Embryonic facial prominence (tissue), 1 donor: ENCODE results near the gene SLC38A9.
"Not testable (repeated sequence)": the region's sequence is repeated elsewhere in the genome, so short reads cannot be mapped to it uniquely, and the experiment has no call there.

Experiments
- DNase-seq: peaks from one replicate; pipeline ENCODE4 v3.0.0-alpha.2; 2016; ENCODE audit errors: extremely low spot score

The SLC38A9 gene, protein sequence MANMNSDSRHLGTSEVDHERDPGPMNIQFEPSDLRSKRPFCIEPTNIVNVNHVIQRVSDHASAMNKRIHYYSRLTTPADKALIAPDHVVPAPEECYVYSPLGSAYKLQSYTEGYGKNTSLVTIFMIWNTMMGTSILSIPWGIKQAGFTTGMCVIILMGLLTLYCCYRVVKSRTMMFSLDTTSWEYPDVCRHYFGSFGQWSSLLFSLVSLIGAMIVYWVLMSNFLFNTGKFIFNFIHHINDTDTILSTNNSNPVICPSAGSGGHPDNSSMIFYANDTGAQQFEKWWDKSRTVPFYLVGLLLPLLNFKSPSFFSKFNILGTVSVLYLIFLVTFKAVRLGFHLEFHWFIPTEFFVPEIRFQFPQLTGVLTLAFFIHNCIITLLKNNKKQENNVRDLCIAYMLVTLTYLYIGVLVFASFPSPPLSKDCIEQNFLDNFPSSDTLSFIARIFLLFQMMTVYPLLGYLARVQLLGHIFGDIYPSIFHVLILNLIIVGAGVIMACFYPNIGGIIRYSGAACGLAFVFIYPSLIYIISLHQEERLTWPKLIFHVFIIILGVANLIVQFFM

GRCh38 chr5:55712023-55712859, at the start of gene SLC38A9:
Gene SLC38A9, minus strand, starts transcription at chr5:55712324. Its CDS starts 14,366 bp downstream, at chr5:55697958.
- DNase-seq, result peak; percentile 90

GRCh38 chr5:55761721-55762120, 49.6 kb upstream of the SLC38A9 start:
- DNase-seq, result not testable (repeated sequence)

GRCh38 chr5:55758714-55759113, 46.6 kb upstream of the SLC38A9 start:
- no peak for DNase-seq

GRCh38 chr5:55758231-55758630, 46.1 kb upstream of the SLC38A9 start:
- DNase-seq, result no peak

GRCh38 chr5:55750499-55750898, 38.4 kb upstream of the SLC38A9 start:
- no peak for DNase-seq

DNA sequence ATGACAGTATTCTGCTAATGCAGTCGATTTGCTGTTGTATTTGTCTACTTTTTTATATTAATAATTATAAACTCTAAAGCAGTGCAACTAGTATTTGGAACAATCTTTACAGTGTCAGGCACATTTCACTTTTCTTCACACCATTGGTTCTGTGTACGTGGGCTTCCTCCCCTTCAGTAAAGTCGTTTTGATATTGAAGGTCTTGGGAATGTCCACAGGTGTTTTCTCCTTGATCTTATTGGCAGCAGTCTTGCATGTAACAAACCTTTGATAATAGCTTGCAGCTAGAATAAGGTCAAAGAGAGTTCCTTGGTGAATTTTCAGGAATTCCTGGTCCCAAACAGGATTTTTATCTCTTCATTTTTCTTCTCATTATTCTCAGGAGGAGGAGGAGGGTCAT, 37.9 kb upstream of the SLC38A9 start:
- DNase-seq, result no peak

- DNase-seq, result no peak
Observed at GRCh38 chr5:55749387-55749786, 37.3 kb upstream of the SLC38A9 start.

GRCh38 chr5:55747778-55748318, 35.7 kb upstream of the SLC38A9 start:
- no peak for DNase-seq

DNA sequence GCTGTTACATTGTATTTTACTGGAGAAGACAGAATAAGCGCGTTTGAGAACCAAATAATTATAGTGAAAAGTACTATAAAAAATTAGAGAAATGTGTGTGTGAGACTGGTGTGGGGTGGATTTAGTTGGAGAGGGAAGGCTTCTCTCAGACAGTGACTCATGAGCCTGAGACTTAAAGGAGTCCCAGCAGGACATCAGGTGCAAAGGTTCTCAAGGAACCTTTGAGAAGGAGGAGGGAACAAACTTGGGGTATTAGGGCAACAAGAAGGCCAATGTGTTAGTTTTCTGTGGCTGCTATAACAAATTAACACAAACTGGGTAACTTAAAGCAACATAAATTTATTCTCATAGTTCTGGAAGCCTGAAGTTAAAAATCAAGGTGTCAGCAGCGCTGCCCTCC, 30.7 kb upstream of the SLC38A9 start:
- no peak for DNase-seq

DNA sequence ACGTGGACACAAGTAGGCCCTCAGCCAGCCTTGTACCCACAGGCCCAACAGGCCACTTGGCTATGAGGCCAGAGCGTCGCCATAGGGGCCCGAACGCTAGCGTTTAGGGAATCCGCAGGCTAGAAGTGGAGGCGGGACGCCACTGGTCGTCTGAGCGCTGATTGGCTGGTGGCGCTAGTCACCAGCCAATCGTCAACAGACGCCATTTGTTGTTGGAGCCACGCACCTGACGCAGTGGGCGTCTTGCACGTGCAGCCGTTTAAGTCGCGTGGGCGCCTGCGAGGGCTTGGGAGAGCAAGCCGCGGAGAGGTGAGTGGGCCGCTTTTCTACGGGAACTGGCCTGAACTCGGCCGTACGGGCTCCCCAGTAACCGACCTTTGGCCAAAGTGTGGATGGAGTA, 25.7 kb upstream of the SLC38A9 start, which contains the start of gene DDX4:
DDX4 (plus strand) TSS at position 269 of the 400 bp plus-strand sequence. CDS start 903 bp downstream, outside the sequence.
- no peak for DNase-seq

- DNase-seq, result no peak
Observed at GRCh38 chr5:55734658-55735057, 22.5 kb upstream of the SLC38A9 start.

- DNase-seq, result no peak
Observed at GRCh38 chr5:55732585-55732984, 20.5 kb upstream of the SLC38A9 start.

- no peak for DNase-seq
Observed at GRCh38 chr5:55731848-55732247, 19.7 kb upstream of the SLC38A9 start.

DNA sequence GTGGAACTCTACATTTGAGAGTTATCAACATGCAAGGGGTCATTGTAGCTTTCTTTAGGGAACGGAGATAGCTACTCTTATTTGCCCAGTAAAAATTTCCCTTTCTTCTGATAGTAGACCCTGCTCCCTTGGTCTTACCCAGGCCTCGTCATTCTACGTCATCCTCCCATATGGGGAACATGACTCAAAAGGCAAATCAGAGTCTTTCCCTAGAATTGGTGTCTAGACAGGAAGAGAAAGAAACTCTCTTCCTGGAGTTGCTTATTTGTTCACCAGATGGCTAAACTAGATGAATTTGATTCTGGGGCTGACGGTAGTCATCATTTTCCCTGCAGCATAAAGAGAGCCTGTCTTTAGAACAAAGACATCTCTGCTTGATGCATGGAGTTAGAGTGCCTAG, 12.2 kb upstream of the SLC38A9 start:
- DNase-seq, result no peak

DNA sequence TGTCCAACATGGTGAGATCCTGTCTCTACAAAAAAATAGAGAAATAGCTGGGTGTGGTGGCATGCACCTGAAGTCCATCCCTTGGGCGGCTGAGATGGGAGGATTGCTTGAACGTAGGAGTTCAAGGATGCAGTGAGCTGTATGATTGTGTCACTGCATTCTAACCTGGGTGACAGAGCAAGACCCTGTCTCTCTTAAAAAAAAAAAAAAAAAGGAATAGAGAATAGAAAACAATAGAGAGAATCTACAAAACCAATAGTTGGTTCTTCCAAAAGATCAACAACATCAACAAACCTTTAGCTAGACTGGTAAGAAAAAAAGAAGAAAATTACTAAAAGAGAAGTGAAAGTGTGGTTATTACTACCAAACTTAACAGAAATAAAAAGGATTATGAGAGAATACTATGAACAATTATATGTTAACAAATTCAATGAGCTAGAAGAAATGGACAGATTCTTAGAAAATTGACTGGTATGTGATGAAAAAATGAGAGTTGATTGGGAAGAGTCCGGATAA, 8.1 kb upstream of the SLC38A9 start:
- no peak for DNase-seq

GRCh38 chr5:55719026-55719425, 6.9 kb upstream of the SLC38A9 start:
- not testable (repeated sequence) for DNase-seq

- DNase-seq, result no peak
Observed at GRCh38 chr5:55715519-55716078, 3.5 kb upstream of the SLC38A9 start.

DNA sequence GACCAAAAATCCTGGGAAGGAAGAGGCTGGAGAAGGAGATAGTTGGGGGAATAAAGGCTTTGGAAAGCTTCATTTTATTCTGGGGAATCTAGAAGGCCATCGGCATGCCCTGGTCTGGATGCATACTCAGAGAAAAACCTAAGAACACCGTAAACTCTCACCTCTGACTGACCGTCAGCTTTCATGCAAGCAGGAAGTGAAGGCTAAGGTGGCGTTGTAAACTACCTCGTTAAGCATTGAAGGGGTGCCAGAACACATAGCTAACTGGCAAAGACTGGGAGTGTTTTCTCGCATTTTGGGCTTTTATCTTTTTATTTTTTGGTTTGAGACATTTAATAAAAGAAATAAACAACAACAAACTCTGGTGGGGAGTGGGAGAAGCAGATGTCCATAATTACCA, 2.6 kb upstream of the SLC38A9 start:
- no peak for DNase-seq

DNA sequence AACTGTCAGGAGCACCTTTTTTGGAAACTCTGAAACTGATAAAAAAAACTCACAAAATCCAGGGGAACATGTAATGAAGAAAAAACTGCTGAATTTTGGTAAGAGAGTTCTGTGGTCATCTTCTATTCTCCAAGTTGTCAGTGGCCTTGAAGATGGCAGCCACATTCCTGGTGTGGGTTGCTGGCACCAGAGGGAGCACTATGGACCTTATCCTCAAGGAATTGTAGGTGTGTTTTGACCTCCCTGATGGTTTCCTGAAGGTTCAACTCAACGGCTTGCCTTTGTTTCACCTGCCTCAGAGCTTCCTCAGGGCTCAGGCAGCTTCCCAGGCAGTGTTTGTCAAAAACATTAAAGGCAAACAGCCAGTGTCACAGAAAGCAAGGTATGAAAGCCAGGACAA, 2.2 kb upstream of the SLC38A9 start:
- DNase-seq, result no peak

DNA sequence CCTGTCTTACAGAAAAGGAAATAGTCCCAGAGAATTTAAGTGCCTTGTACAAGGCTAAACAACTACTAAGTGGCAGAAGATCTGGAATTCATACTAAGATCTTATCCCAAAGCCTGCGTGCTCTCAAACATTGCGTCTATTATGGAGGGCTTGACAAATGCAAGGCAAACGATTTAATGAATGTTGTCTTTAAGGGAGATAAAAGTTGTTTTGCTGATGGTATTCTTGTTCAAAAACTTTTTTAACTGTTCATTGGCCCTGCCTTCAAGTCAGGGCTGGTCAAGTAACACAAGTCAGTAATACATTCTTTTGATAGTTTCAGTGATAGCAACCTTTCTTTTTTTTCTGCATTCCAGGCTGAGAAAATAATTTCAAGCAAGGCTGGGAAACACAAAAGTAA, 1.7 kb upstream of the SLC38A9 start:
- DNase-seq, result no peak

- no peak for DNase-seq
Observed at GRCh38 chr5:55711507-55712022, 559 bp downstream of the SLC38A9 start.
